Measurements from ENCODE around the gene OR51A2.

- peak; percentile 70 for TF ChIP-seq CTCF (IDR thresholded peaks at IDR 0.05; ENCODE audit: low read length)
- no peak for TF ChIP-seq EZH2phosphoT487 (IDR thresholded peaks at IDR 0.05; ENCODE audit: low read length)
Observed at GRCh38 chr11:5004424-5005274, 49.1 kb upstream of the OR51A2 start.
